Vagina (tissue), 2 donors: Measurements from ENCODE around the gene RIT2. TPM values are rescaled to one million over a fixed set of nuclear protein-coding genes. Genes with fewer than 3 reads are reported as not detected.

Source experiments
- DNase-seq, 2 donors: peaks; one replicate each; pipeline ENCODE4 v3.0.0-alpha.2; 2017; ENCODE audit errors: extremely low spot score in 2 of 2
- H3K27ac ChIP-seq: fragments of 200-600 bp; sonication (generic); one replicate; pipeline ENCODE4 v1.5.1; 2019
- H3K27me3 ChIP-seq: fragments of 200-600 bp; sonication (generic); one replicate; pipeline ENCODE4 v1.5.1; 2019
- H3K36me3 ChIP-seq, 2 donors: fragments of 200-600 bp; sonication (generic); one replicate each; pipeline ENCODE4 v1.5.1; 2017 to 2019
- H3K4me1 ChIP-seq: fragments of 200-600 bp; sonication (generic); one replicate; pipeline ENCODE4 v1.5.1; 2019
- H3K4me3 ChIP-seq, 2 donors: fragments of 200-600 bp; sonication (generic); 1 replicate in 1 of 2; 2 replicates in 1 of 2; pipeline ENCODE4 v1.5.1; 2016 to 2019
- H3K9me3 ChIP-seq: fragments of 200-600 bp; sonication (generic); one replicate; pipeline ENCODE4 v1.5.1; 2019
- CTCF ChIP-seq, 3 experiments: fragments of 450-650 bp in 2 of 3; fragments of 200-600 bp in 1 of 3; sonication (generic) in 1 of 3; IDR thresholded peaks; one replicate each; pipeline ENCODE4 v1.5.1; 2017 to 2019; ENCODE audit warnings: antibody characterized with exemption in 3 of 3, mild to moderate bottlenecking in 2 of 3, moderate library complexity in 2 of 3
- POLR2A ChIP-seq, 2 donors: fragments of 450-650 bp; IDR thresholded peaks; one replicate each; pipeline ENCODE4 v1.6.1; 2017; ENCODE audit warnings: antibody characterized with exemption in 2 of 2, mild to moderate bottlenecking in 2 of 2, moderate library complexity in 2 of 2
- POLR2AphosphoS5 ChIP-seq, 2 donors: sonication (generic); formaldehyde crosslinking; IDR thresholded peaks; one replicate each; pipeline ENCODE4 v1.9.0; 2017; ENCODE audit warnings: antibody characterized with exemption in 2 of 2, mild to moderate bottlenecking in 2 of 2, low read depth in 1 of 2; ENCODE audit not compliant: insufficient read depth in 1 of 2
- intact Hi-C: fragments of 100-400 bp; cut with DNase I; formaldehyde crosslinking; loops from one replicate; pipeline ENCODE4 v1.15.1; 2023
- total RNA-seq: library from RNA; depleted of rRNA; stranded (reverse); fragments of >200 nt; gene quantifications from one replicate; pipeline ENCODE4 v1.2.3, GENCODE V29; 2016

The RIT2 gene
- total RNA-seq, 1 donor from 2014 or later, result not detected

GRCh38 chr18:42850174-42851083 lies 265.1 kb downstream of the RIT2 start:
- Histone ChIP-seq H3K4me1 (no peaks in the 10 kb centered on the region), H3K9me3 (no peaks in the 10 kb centered on the region), H3K36me3 (no peaks in the 10 kb centered on the region), H3K27me3 (no peaks in the 10 kb centered on the region), H3K4me3 (no peak overlapping the region), H3K27ac (no peak overlapping the region)
- no peak for DNase-seq
- TF ChIP-seq POLR2AphosphoS5 (IDR thresholded peaks at IDR 0.05; ENCODE audit: insufficient read depth in 1 of 2, low read depth in 1 of 2) (no peak), POLR2A (IDR thresholded peaks at IDR 0.05) (no peak), CTCF (IDR thresholded peaks at IDR 0.05) (no peak)
- intact Hi-C loops, result no loop called here

GRCh38 chr18:42839408-42839807 lies 276.1 kb downstream of the RIT2 start:
- no peak for TF ChIP-seq CTCF (IDR thresholded peaks at IDR 0.05)
- no peak for TF ChIP-seq POLR2AphosphoS5 (IDR thresholded peaks at IDR 0.05; ENCODE audit: insufficient read depth in 1 of 2, low read depth in 1 of 2)
- TF ChIP-seq POLR2A (IDR thresholded peaks at IDR 0.05), result no peak
- no peak overlapping the region for H3K4me3 ChIP-seq
- no peaks in the 10 kb centered on the region for H3K9me3 ChIP-seq
- H3K4me1 ChIP-seq, result no peaks in the 10 kb centered on the region
- H3K27ac ChIP-seq, result no peak overlapping the region
- no peaks in the 10 kb centered on the region for H3K36me3 ChIP-seq
- intact Hi-C loops, result no loop called here
- H3K27me3 ChIP-seq, result no peaks in the 10 kb centered on the region
- DNase-seq, result no peak

- Histone ChIP-seq H3K27ac (no peak overlapping the region), H3K4me1 (no peaks in the 10 kb centered on the region), H3K36me3 (no peaks in the 10 kb centered on the region), H3K27me3 (no peaks in the 10 kb centered on the region), H3K4me3 (no peak overlapping the region), H3K9me3 (no peaks in the 10 kb centered on the region)
- intact Hi-C loops, result no loop called here
- DNase-seq, result no peak
- no peak for TF ChIP-seq POLR2A (IDR thresholded peaks at IDR 0.05)
- TF ChIP-seq CTCF (IDR thresholded peaks at IDR 0.05), result no peak
- TF ChIP-seq POLR2AphosphoS5 (IDR thresholded peaks at IDR 0.05; ENCODE audit: insufficient read depth in 1 of 2, low read depth in 1 of 2), result no peak
Measured at GRCh38 chr18:42838546-42839145, 276.8 kb downstream of the RIT2 start.

- intact Hi-C loops, result no loop called here
- Histone ChIP-seq H3K27ac (no peak overlapping the region), H3K27me3 (no peaks in the 10 kb centered on the region), H3K36me3 (no peaks in the 10 kb centered on the region), H3K9me3 (no peaks in the 10 kb centered on the region), H3K4me3 (no peak overlapping the region), H3K4me1 (no peaks in the 10 kb centered on the region)
- no peak for DNase-seq
- TF ChIP-seq CTCF (IDR thresholded peaks at IDR 0.05), result no peak
- no peak for TF ChIP-seq POLR2AphosphoS5 (IDR thresholded peaks at IDR 0.05; ENCODE audit: insufficient read depth in 1 of 2, low read depth in 1 of 2)
- TF ChIP-seq POLR2A (IDR thresholded peaks at IDR 0.05), result no peak
Measured at GRCh38 chr18:42830936-42831335, 284.5 kb downstream of the RIT2 start.

GRCh38 chr18:42828881-42829280 lies 286.6 kb downstream of the RIT2 start:
- intact Hi-C loops, result no loop called here
- Histone ChIP-seq H3K4me3 (no peak overlapping the region), H3K9me3 (no peaks in the 10 kb centered on the region), H3K4me1 (no peaks in the 10 kb centered on the region), H3K27ac (no peak overlapping the region), H3K27me3 (no peaks in the 10 kb centered on the region), H3K36me3 (no peaks in the 10 kb centered on the region)
- no peak for TF ChIP-seq POLR2AphosphoS5 (IDR thresholded peaks at IDR 0.05; ENCODE audit: insufficient read depth in 1 of 2, low read depth in 1 of 2)
- no peak for TF ChIP-seq CTCF (IDR thresholded peaks at IDR 0.05)
- no peak for TF ChIP-seq POLR2A (IDR thresholded peaks at IDR 0.05)
- no peak for DNase-seq
